Skeletal muscle satellite cell (primary cell): ENCODE measurements around the gene SFT2D1. TPM values are rescaled to one million over a fixed set of nuclear protein-coding genes. Genes with fewer than 3 reads are reported as not detected.
"Not testable (repeated sequence)": the region's sequence is repeated elsewhere in the genome, so short reads cannot be mapped to it uniquely, and the experiment has no call there.

Experiments used
- H3K27me3 ChIP-seq: 2 replicates; pipeline ENCODE4 v1.7.0; 2013; ENCODE audit warnings: low read length; ENCODE audit not compliant: control insufficient read depth, insufficient read depth
- H3K36me3 ChIP-seq: 2 replicates; pipeline ENCODE4 v1.7.0; 2013; ENCODE audit warnings: mild to moderate bottlenecking, control low read depth, low read length; ENCODE audit not compliant: insufficient read depth
- H3K4me1 ChIP-seq: 2 replicates; pipeline ENCODE4 v1.7.0; 2013; ENCODE audit warnings: low read length; ENCODE audit not compliant: control insufficient read depth, insufficient read depth
- H3K4me2 ChIP-seq: 2 replicates; pipeline ENCODE4 v1.7.0; 2013; ENCODE audit warnings: mild to moderate bottlenecking, low read length
- H3K4me3 ChIP-seq: 2 replicates; pipeline ENCODE4 v1.7.0; 2013; ENCODE audit warnings: low read length
- H3K9ac ChIP-seq: 2 replicates; pipeline ENCODE4 v1.7.0; 2013; ENCODE audit warnings: mild to moderate bottlenecking, low read depth, low read length, moderate library complexity
- H3K9me3 ChIP-seq: replicated peaks from 2 replicates; pipeline ENCODE4 v1.7.0; 2013; ENCODE audit warnings: mild to moderate bottlenecking, control low read depth, low read length
- total RNA-seq: library from RNA; depleted of rRNA; stranded (reverse); fragments of >200 nt; gene quantifications from 2 replicates; pipeline ENCODE4 v1.2.3, GENCODE V29; 2012; rRNA removed

The SFT2D1 gene
- 36.2 and 44.1 TPM in 2 replicates for total RNA-seq

- H3K27me3 ChIP-seq = peaks cover 7% of the 10 kb centered on the region
- H3K4me2 ChIP-seq = peak within 1 kb of the TSS; percentile 96
- H3K9me3 ChIP-seq = no peaks in the 10 kb centered on the region
- H3K9ac ChIP-seq = peak within 1 kb of the TSS; percentile 97
- H3K36me3 ChIP-seq = peaks cover 13% of the 10 kb centered on the region
- H3K4me3 ChIP-seq = peak within 1 kb of the TSS; percentile 92
- peaks cover 12% of the 10 kb centered on the region for H3K4me1 ChIP-seq
Measured at GRCh38 chr6:166342349-166343149, at the start of gene SFT2D1. SFT2D1 (minus strand) TSS chr6:166342545; CDS start chr6:166342481, 64 bp downstream.

GRCh38 chr6:166389119-166389518 is 46.8 kb upstream of the SFT2D1 start:
- Histone ChIP-seq H3K4me2 (no peak overlapping the region), H3K27me3 (peaks cover 15% of the 10 kb centered on the region), H3K4me3 (no peak overlapping the region), H3K9ac (no peak overlapping the region), H3K9me3 (no peaks in the 10 kb centered on the region), H3K4me1 (no peaks in the 10 kb centered on the region), H3K36me3 (no peaks in the 10 kb centered on the region)

- Histone ChIP-seq H3K4me2 (no peak overlapping the region), H3K4me1 (no peaks in the 10 kb centered on the region), H3K9ac (no peak overlapping the region), H3K27me3 (peaks cover 14% of the 10 kb centered on the region), H3K4me3 (no peak overlapping the region), H3K9me3 (no peaks in the 10 kb centered on the region), H3K36me3 (no peaks in the 10 kb centered on the region)
Measured at GRCh38 chr6:166388290-166389004, 46.1 kb upstream of the SFT2D1 start.

- Histone ChIP-seq H3K4me2 (no peak overlapping the region), H3K27me3 (peaks cover 14% of the 10 kb centered on the region), H3K36me3 (no peaks in the 10 kb centered on the region), H3K9me3 (no peaks in the 10 kb centered on the region), H3K4me3 (no peak overlapping the region), H3K9ac (no peak overlapping the region), H3K4me1 (no peaks in the 10 kb centered on the region)
Measured at GRCh38 chr6:166387642-166388289, 45.4 kb upstream of the SFT2D1 start.

GRCh38 chr6:166387098-166387497 is 44.8 kb upstream of the SFT2D1 start:
- H3K9ac ChIP-seq, H3K4me1 ChIP-seq, H3K4me2 ChIP-seq, H3K4me3 ChIP-seq, H3K9me3 ChIP-seq, H3K36me3 ChIP-seq: not testable (repeated sequence)
- H3K27me3 ChIP-seq = peaks cover 14% of the 10 kb centered on the region

- Histone ChIP-seq H3K36me3 (no peaks in the 10 kb centered on the region), H3K4me1 (peaks cover 4% of the 10 kb centered on the region), H3K9ac (no peak overlapping the region), H3K4me2 (no peak overlapping the region), H3K4me3 (no peak overlapping the region), H3K9me3 (no peaks in the 10 kb centered on the region), H3K27me3 (peaks cover 9% of the 10 kb centered on the region)
Measured at GRCh38 chr6:166386111-166386510, 43.8 kb upstream of the SFT2D1 start.

GRCh38 chr6:166383802-166384363 is 41.5 kb upstream of the SFT2D1 start:
- peak overlapping the region; percentile 84 for H3K9ac ChIP-seq
- not testable (repeated sequence) for H3K9me3 ChIP-seq

GRCh38 chr6:166382933-166383801 is 40.8 kb upstream of the SFT2D1 start, which contains the start of gene MPC1:
MPC1 (minus strand) TSS chr6:166382940; CDS start chr6:166382876, 64 bp downstream.
- H3K4me1 ChIP-seq = peaks cover 5% of the 10 kb centered on the region
- H3K4me2 ChIP-seq = peak within 1 kb of the TSS; percentile 100
- H3K27me3 ChIP-seq = no peaks in the 10 kb centered on the region
- H3K36me3 ChIP-seq = no peaks in the 10 kb centered on the region
- peak within 1 kb of the TSS; percentile 84 for H3K9ac ChIP-seq
- H3K4me3 ChIP-seq = peak within 1 kb of the TSS; percentile 98
- H3K9me3 ChIP-seq = no peaks in the 10 kb centered on the region

More at GRCh38 chr6:166383802-166384363, 41.5 kb upstream of the SFT2D1 start:
- H3K27me3 ChIP-seq, H3K4me1 ChIP-seq, H3K36me3 ChIP-seq: not testable (repeated sequence)
- Histone ChIP-seq H3K4me2 (peak overlapping the region; percentile 100), H3K4me3 (peak overlapping the region; percentile 98)

GRCh38 chr6:166382500-166382932 is 40.2 kb upstream of the SFT2D1 start:
- Histone ChIP-seq H3K9me3 (no peaks in the 10 kb centered on the region), H3K36me3 (no peaks in the 10 kb centered on the region), H3K27me3 (no peaks in the 10 kb centered on the region), H3K4me3 (peak overlapping the region; percentile 98), H3K9ac (peak overlapping the region; percentile 84), H3K4me2 (peak overlapping the region; percentile 100), H3K4me1 (peaks cover 5% of the 10 kb centered on the region)

GRCh38 chr6:166381733-166382499 is 39.6 kb upstream of the SFT2D1 start:
- Histone ChIP-seq H3K4me3 (peak overlapping the region; percentile 98), H3K27me3 (no peaks in the 10 kb centered on the region), H3K9me3 (no peaks in the 10 kb centered on the region), H3K4me1 (peaks cover 5% of the 10 kb centered on the region), H3K36me3 (no peaks in the 10 kb centered on the region), H3K4me2 (peak overlapping the region; percentile 100), H3K9ac (peak overlapping the region; percentile 84)
